Motor neuron (in vitro differentiated cells): Measurements from ENCODE around the gene SYT8. TPM values are rescaled to one million over a fixed set of nuclear protein-coding genes. Genes with fewer than 3 reads are reported as not detected.
"Not testable (repeated sequence)": the region's sequence is repeated elsewhere in the genome, so short reads cannot be mapped to it uniquely, and the experiment has no call there.

Experiments used
- ATAC-seq, 8 experiments: fragments of 200-7000 bp; cut with Tn5 transposase; replicated peaks in 6 of 8; 2 replicates each; pipeline ENCODE4 v1.8.0; 2021; ENCODE audit warnings: mild to moderate bottlenecking in 8 of 8, moderate library complexity in 8 of 8
- H3K27ac ChIP-seq, 2 donors: fragments of 250-450 bp; sonication (Bioruptor Pico); 2 replicates each; pipeline ENCODE4 v1.9.0; 2021; ENCODE audit warnings: antibody characterized with exemption in 2 of 2, mild to moderate bottlenecking in 2 of 2, moderate library complexity in 1 of 2
- H3K4me1 ChIP-seq, 2 donors: fragments of 250-450 bp; sonication (Bioruptor Pico); replicated peaks in 1 of 2; 2 replicates each; pipeline ENCODE4 v1.6.1; 2021; ENCODE audit warnings: antibody characterized with exemption in 2 of 2, mild to moderate bottlenecking in 2 of 2, moderate library complexity in 1 of 2
- H3K4me3 ChIP-seq, 5 donors: fragments of 250-450 bp; sonication (Bioruptor Pico); 2 replicates each; pipeline ENCODE4 v1.9.0; 2021; ENCODE audit warnings: antibody characterized with exemption in 5 of 5, mild to moderate bottlenecking in 5 of 5, moderate library complexity in 4 of 5
- WGBS, 10 experiments: fragments of 450-650 bp; shearing (Covaris generic); methylation state at CpG; one replicate each; pipeline ENCODE4 v1.0.0; 2022; 5-methylcytosine and 5-hydroxymethylcytosine counted together
- in situ Hi-C, 9 experiments: fragments of 400-800 bp; cut with MboI; loops; one replicate each; pipeline ENCODE4 v1.15.0; 2021; ENCODE audit warnings: low sequenced_read_pairs in 9 of 9, low pct_unique_long_range_greater_than_20kb in 2 of 9; ENCODE audit not compliant: unreplicated experiment in 9 of 9
- total RNA-seq, 8 experiments: library from RNA; unstranded; fragments of 300-600 nt; gene quantifications; 2 replicates each; pipeline versions ENCODE4 v1.2.3 to v1.2.4, GENCODE V29; 2022

SYT8 gene
- total RNA-seq, 8 experiments from 2014 or later: 0.27 to 2.0 (median 0.66) TPM; not detected in 3

DNA sequence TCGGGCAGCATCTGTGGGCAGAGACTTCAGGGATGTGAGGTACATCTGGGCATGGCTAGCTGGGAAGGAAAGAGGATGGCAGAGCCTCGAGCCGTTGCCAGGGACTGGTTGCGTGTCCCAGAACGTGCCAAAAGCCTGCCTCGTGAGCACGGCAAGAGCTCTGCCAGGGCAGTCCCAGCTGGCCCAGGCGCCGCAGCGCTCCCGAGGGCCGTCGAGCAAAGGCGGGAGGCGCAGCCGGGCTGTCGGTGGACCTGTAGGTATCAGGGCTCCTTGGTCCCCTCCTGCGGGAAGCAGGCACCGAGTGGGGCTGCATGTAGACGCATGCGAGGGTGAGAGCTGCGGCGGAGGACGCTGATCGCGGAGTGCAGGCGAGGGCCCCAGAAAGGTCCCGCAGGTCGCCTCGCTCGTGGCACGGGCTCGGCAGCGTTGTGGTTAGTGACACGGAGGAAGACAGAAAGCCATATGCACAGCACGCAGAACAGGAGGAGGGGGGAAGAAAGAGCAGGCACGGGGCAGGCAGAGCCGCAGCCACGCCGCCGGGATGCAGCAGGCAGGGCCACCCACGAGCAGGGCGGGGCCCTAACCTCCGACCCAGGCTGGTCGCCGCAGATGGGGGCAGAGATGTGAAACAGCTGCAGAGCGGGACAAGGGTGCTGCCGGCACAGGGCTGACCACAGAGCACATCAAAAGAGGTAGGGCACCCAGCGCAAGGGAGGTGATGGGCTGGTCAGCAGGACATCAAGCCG lies 36.1 kb downstream of the SYT8 start:
- in situ Hi-C loops: no loop called here
- ATAC-seq: peak; percentile 24 to 82 (median 55)
- 1 to 18% (median 14%) methylated on average over 5 to 16 of the region's 50 CpGs; no CpG with 5 or more reads in 7 of the 10 experiments for WGBS, 10 experiments
- Histone ChIP-seq H3K27ac (no peak overlapping the region), H3K4me1 (peaks cover 0 to 18% of the 10 kb centered on the region in 2 donors), H3K4me3 (no peak overlapping the region)

DNA sequence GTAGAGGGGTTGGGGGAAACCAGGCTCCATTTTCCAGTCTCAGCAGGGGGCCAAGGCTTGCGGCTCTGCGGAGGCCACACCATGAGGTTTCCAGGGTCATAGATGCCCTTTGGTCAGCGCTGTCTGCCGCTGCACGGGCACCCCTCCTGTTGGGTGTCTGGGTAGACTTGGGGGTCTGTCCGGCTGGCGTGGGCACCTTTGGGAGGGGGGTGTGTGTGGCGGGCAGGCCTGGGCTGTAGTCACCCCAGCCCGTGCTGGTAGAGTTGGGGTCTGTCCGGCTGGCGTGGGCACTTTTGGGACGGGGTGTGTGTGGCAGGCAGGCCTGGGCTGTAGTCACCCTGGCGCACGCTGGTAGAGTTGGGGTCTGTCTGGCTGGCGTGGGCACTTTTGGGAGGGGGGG lies 36.7 kb downstream of the SYT8 start:
- ATAC-seq: no peak
- no CpG with 5 or more reads among the region's 15 CpGs for WGBS, 10 experiments
- in situ Hi-C loops: no loop called here
- Histone ChIP-seq H3K4me3 (no peak overlapping the region), H3K4me1 (peaks cover 0 to 20% of the 10 kb centered on the region in 2 donors), H3K27ac (no peak overlapping the region)

DNA sequence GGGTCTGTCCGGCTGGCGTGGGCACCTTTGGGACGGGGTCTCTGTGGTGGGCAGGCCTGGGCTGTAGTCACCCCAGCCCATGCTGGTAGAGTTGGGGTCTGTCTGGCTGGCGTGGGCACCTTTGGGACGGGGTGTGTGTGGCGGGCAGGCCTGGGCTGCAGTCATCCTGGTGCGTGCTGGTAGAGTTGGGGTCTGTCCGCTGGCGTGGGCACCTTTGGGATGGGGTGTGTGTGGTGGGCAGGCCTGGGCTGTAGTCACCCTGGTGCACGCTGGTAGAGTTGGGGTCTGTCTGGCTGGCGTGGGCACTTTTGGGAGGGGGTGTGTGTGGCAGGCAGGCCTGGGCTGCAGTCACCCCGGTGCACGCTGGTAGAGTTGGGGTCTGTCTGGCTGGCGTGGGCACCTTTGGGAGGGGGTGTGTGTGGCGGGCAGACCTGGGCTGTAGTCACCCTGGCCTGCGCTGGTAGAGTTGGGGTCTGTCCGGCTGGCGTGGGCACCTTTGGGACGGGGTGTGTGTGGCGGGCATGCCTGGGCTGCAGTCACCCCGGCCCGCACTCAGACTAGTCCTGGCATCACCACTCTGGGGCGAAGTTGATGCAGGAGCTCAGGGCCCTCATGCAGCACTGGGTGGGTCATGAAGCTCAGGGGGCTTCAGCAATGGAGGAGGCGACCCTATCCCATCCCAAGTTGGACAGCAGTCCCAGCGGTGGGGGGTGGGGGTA lies 37.6 kb downstream of the SYT8 start:
- no peak overlapping the region for H3K4me3 ChIP-seq
- in situ Hi-C loops: no loop called here
- no peak for ATAC-seq
- H3K4me1 ChIP-seq: peaks cover 0 to 27% of the 10 kb centered on the region in 2 donors
- H3K27ac ChIP-seq: no peak overlapping the region
- WGBS, 10 experiments: 20 to 100% (median 80%) methylated on average over 1 to 2 of the region's 25 CpGs; no CpG with 5 or more reads in 7 of the 10 experiments

DNA sequence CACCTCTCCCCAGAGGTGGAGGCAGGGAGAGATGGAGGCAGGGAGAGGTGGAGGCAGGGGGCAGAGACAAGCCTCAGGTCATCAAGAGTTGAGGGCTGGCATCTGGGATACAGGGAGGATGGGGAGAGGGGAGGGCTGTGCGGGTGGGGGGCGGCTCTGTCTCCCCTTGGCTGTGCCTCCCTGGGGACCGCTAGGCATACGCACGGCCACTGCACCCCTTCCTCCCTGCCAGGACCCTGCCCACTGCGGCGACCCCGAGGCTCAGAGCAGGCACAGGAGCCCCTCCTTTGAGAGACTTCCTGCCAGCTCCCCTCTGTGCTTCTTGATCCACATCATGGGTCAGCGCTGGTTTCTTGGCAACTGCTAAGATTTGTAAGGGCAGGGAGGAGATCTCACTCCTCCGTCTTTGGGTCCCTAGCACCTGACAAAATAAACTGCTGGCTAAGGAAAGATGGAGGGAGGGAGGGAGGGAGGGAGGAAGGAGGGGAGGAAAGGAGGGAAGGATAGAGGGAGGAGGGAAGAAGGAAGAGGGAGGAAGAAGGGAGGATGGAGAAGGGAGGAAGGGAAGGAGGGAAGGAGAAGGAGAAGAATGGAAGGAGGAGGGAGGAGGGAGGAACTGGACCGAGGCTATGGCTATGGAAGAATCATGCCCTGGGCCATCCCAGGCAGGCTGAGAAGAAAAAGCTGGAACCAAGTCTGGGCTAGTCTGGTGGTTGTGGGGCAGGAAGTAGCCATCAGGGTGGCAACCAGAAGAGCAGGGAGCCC lies 38.4 kb downstream of the SYT8 start:
- peak in 1 of 8 experiments; percentile 72 for ATAC-seq
- in situ Hi-C loops: no loop called here

DNA sequence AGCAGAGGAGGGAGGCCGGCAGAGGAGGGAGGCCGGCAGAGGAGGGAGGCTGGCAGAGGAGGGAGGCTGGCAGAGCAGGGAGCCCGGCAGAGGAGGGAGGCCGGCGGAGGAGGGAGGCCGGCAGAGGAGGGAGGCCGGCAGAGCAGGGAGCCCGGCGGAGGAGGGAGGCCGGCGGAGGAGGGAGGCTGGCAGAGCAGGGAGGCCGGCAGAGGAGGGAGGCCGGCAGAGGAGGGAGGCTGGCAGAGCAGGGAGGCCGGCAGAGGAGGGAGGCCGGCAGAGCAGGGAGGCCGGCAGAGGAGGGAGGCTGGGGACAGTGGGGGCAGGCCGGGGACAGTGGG lies 39.0 kb downstream of the SYT8 start:
- H3K27ac ChIP-seq, in situ Hi-C loops, ATAC-seq, H3K4me3 ChIP-seq: not testable (repeated sequence)
- WGBS, 10 experiments: no CpG with 5 or more reads among the region's 17 CpGs
- H3K4me1 ChIP-seq: peaks cover 0 to 29% of the 10 kb centered on the region in 2 donors

More for the DNA sequence above, 38.4 kb downstream of the SYT8 start:
- Histone ChIP-seq H3K4me3 (no peak overlapping the region), H3K27ac (no peak overlapping the region), H3K4me1 (peaks cover 0 to 29% of the 10 kb centered on the region in 2 donors)
- no CpG with 5 or more reads among the region's 11 CpGs for WGBS, 10 experiments

DNA sequence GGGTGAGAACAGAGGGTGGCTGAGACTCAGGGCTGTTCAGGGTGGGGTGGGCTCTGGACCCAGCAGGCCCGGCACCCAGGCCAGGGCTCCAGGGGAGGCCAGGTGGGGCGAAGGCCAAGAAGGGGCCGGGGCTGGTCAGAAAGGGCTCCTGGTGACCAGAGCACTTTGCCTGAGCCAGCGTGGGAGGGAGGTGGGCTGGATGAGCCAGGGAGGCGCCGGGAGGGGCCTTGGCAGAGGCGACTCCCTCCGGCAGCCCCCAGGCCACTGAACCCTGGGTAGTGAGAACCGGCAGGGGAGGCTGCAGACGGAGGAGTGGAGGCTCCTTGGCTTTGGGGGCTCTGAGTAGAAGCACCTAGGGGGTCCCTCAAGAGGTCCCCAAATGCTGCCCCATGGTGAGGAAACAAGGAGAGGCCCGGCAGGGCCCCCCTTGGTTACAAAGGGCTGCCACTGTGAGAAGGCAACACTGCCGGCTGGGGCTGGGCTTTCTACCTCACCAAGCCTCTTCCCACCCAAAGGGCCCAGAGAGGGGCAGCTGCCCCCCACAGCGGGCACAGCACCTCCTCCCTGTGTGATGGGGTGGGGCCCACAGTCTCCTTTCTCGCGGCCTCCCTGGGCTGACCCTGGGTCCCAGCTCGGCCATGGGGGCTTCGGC lies 39.8 kb downstream of the SYT8 start:
- in situ Hi-C loops: loop anchor here in 1 of 9 experiments (25.0 kb wide), 1 partner anchor 288 kb away; the partner anchor contains the start of genes INS and TH
- ATAC-seq, H3K27ac ChIP-seq, H3K4me3 ChIP-seq: not testable (repeated sequence)
- WGBS, 10 experiments: no CpG with 5 or more reads among the region's 17 CpGs
- peaks cover 0 to 29% of the 10 kb centered on the region in 2 donors for H3K4me1 ChIP-seq

DNA sequence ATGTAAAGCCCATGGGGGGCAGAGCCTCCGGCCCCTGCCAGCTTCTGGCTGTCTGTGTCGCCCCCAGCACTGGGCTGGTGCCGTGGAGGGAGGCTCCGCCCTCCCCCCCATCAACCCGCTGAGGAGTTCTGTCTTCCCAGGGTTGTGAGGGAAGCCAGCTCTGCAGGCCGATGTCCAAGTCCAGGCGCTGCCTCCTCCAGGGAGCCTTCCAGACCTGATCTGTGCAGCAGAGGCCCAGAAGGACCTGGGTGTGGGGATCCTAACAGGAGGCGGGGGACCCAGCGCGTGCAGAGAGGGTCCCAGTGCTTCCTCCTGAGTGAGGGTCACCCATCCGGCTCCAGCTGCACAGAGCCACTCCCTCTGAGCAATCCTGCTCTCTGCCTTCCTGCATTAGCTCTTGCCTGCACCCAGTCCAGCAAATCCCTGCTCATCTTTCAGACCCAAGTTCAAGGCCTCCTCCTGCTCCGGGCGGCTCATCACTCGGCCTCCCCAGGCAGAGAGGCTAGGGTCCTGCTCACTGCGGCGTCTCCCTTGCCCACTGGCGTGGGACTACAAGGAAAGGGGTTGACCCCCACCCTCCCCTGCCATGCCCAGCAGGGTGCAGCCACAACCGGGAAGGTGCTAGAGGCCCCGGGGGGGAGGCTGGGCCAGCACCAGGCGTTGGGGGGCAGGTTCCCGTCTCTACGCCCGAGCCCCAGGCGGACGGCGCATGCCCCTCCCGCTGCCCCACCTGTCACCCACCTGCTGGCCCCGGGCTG lies 40.5 kb downstream of the SYT8 start:
- Histone ChIP-seq H3K27ac (no peak overlapping the region), H3K4me3 (no peak overlapping the region), H3K4me1 (peaks cover 0 to 29% of the 10 kb centered on the region in 2 donors)
- in situ Hi-C loops: loop anchor here in 1 of 9 experiments (25.0 kb wide), 1 partner anchor 287 kb away; the partner anchor contains the start of genes INS and TH
- 3 to 82% (median 49%) methylated on average over 1 to 6 of the region's 28 CpGs; no CpG with 5 or more reads in 6 of the 10 experiments for WGBS, 10 experiments
- no peak for ATAC-seq

DNA sequence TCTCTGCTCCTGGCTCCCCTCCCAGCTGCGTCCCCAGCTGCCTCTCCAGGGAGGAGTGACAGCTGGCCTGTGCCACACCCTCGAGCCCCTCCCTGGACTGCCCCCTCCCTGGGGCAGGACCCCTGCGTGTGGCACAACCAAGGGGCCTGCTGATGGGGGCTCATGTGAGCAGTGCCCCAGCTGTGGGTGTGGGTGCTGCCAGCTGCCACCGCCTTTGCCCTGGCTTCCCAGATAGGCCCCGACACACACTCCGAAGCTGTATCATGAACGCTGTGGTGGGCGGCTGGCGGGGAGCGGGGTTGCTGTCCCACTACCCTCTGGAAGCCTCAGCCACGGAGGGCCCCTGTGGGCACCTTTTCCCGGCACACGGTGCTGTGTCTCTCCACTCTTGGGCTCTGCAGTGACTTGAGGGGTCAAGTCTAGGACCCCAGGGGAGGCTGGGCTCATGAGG lies 41.1 kb downstream of the SYT8 start:
- ATAC-seq, H3K4me3 ChIP-seq, H3K27ac ChIP-seq: not testable (repeated sequence)
- 87% methylated on average over 5 of the region's 13 CpGs; no CpG with 5 or more reads in 9 of the 10 experiments for WGBS, 10 experiments
- peaks cover 0 to 27% of the 10 kb centered on the region in 2 donors for H3K4me1 ChIP-seq
- in situ Hi-C loops: loop anchor here in 1 of 9 experiments (25.0 kb wide), 1 partner anchor 286 kb away; the partner anchor contains the start of genes INS and TH

DNA sequence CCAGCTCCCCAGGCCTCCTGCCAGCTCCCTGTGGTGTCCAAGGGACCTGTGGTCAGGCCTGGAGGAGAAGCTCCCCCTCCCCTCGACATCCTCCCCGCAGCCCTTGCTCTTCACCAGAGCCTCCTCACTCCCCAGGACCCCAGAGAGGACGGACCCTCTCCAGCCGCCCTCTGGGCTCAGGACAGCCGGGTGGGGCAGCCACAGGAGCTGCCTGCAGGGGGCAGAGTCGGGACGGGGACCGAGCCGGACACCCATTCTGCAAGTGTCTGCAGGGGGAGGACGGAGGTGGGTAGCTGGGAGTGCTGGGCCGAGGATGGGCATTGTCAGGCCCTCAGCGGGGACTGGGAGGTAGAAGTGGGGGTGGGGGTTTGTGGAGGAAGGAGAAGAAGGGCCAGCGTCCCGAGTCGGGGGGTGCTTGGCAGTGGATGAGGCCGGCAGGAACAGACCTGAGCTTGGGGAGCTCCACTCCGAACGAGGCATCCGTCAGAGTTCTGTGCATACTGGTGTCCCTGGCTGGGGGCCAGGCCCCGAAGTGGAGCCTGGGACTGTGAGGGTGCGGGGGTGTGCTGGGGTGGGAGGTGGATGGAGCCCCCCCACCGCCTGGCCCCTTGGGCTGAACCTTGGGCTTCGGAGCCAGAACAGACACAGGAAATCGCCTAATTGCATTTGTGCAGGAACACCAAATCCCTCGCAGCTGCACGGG lies 41.7 kb downstream of the SYT8 start:
- H3K4me1 ChIP-seq: peaks cover 0 to 21% of the 10 kb centered on the region in 2 donors
- WGBS, 10 experiments: no CpG with 5 or more reads among the region's 26 CpGs
- peak in 7 of 8 experiments; percentile 26 to 88 (median 55) for ATAC-seq
- no peak overlapping the region for H3K27ac ChIP-seq
- in situ Hi-C loops: loop anchor here in 1 of 9 experiments (25.0 kb wide), 1 partner anchor 286 kb away; the partner anchor contains the start of genes INS and TH
- H3K4me3 ChIP-seq: no peak overlapping the region

DNA sequence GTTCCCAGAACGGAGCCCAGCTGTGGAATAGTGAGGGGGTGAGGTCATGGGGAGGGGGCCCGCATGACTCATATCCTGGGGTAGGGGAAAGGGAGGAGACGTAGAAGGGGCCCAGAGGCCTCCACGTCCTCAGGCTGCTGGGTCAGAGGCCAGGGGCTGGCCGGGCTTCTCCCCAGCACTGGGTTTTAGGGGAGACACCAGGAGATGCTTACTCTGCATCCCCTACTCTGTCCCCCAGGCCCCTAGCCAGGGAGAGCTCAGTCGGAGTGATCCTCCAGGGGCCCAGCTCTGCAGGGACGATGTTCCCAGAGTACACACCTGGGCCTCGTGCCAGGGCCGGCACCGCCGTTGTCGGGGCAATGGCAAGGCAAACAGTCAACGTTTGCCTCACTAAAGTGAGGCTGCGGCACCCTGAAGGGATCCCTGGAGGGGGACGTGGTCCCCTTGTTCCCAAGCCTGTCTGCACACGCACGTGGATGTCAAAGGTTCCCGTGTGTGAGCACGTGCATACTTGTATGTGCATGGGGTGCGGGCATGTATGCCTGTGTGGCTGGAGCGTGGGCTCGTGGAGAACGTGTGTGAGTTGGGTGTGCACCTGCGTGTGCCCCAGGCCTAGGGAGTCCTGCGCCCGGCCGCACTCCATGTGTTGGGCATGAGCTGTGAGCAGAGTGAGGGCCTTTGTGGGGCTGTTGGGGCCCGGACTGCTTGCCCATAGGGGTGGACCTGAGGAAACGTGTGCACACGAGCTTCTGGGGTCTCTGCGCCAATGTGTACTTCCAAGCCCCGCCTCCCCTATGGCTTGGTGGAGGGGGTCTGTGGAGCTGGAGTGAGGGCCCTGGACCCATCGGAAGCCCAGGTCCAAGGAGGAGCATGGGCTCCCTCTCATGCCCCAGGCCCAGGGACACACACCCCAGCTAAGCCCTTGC lies 42.7 kb downstream of the SYT8 start:
- 0 to 95% (median 63%) methylated on average over 1 to 8 of the region's 33 CpGs; no CpG with 5 or more reads in 6 of the 10 experiments for WGBS, 10 experiments
- ATAC-seq: no peak
- peaks cover under 1 to 23% of the 10 kb centered on the region in 2 donors for H3K4me1 ChIP-seq
- in situ Hi-C loops: loop anchor here in 1 of 9 experiments (25.0 kb wide), 1 partner anchor 285 kb away; the partner anchor contains the start of genes INS and TH
- H3K4me3 ChIP-seq: no peak overlapping the region
- H3K27ac ChIP-seq: no peak overlapping the region
